K562 (cell line): Measurements from ENCODE around the gene HSPA1B. TPM values are rescaled to one million over a fixed set of nuclear protein-coding genes. Genes with fewer than 3 reads are reported as not detected.
A peak's percentile ranks its signal among the peaks of the same experiment; 100 is the strongest.

Experiments
- ATAC-seq: fragments of 200-7000 bp; cut with Tn5 transposase; 3 replicates; pipeline ENCODE4 v1.9.1; 2020; ENCODE audit warnings: moderate library complexity
- BruUV-seq: library from RNA; stranded (reverse); fragments of 400-500 nt; replicated peaks from 2 replicates; lab custom pipeline; 2021; lab: Mats Ljungman, UMichigan
- CTCF ChIA-PET: fragments of 300-600 bp; formaldehyde crosslinking; extraction: SDS; loops from one replicate; lab custom pipeline; 2021; ENCODE audit warnings: low intra/inter-chr PET ratio; lab: Yijun Ruan, JAX
- POLR2A ChIA-PET: fragments of 300-600, 350-650 bp; sonication (Branson Sonifier 250); formaldehyde crosslinking; extraction: SDS; loops from one replicate; lab custom pipeline; 2021; ENCODE audit warnings: antibody characterized with exemption, inconsistent platforms; lab: Yijun Ruan, JAX
- DNase-seq, 4 experiments: peaks; one replicate each; pipeline versions ENCODE4 v3.0.0 to v3.0.0-alpha.2; 2011 to 2018; ENCODE audit warnings: low spot score in 3 of 4, mixed read lengths in 3 of 4; ENCODE audit errors: extremely low read depth in 1 of 4
- FAIRE-seq: peaks from 2 replicates; lab custom pipeline; 2011; peaks lifted over from hg19 to GRCh38; lab: Jason Lieb, UNC
- H2AFZ ChIP-seq: 2 replicates; pipeline ENCODE4 v1.6.0; 2011; ENCODE audit warnings: low read depth, low read length, control low read depth, inconsistent platforms
- H3K27ac ChIP-seq: fragments of 200-600 bp; 3 replicates; pipeline ENCODE4 v1.8.0; 2011; ENCODE audit warnings: low read depth, mild to moderate bottlenecking, control low read depth, inconsistent platforms, low read length, moderate library complexity, mixed read lengths; ENCODE audit errors: extremely low read depth
- H3K27me3 ChIP-seq, 2 experiments: fragments of 300-600 bp in 1 of 2; 2 replicates in 1 of 2; 3 replicates in 1 of 2; pipeline versions ENCODE4 v1.6.0 to v1.8.0; 2011; ENCODE audit warnings: inconsistent platforms in 2 of 2, low read length in 2 of 2, mild to moderate bottlenecking in 1 of 2, mixed read lengths in 1 of 2, moderate library complexity in 1 of 2; ENCODE audit not compliant: control insufficient read depth in 2 of 2, insufficient read depth in 2 of 2
- H3K36me3 ChIP-seq: fragments of 300-600 bp; 3 replicates; pipeline ENCODE4 v1.8.0; 2011; ENCODE audit warnings: mild to moderate bottlenecking, low read length, inconsistent platforms; ENCODE audit not compliant: control insufficient read depth, insufficient read depth
- H3K4me1 ChIP-seq, 2 experiments: fragments of 200-600 bp in 1 of 2; replicated peaks in 1 of 2; 2 replicates in 1 of 2; 3 replicates in 1 of 2; pipeline versions ENCODE4 v1.5.1 to v1.8.0; 2011; ENCODE audit warnings: inconsistent platforms in 2 of 2, low read length in 2 of 2, mild to moderate bottlenecking in 1 of 2, mixed read lengths in 1 of 2, moderate library complexity in 1 of 2; ENCODE audit not compliant: control insufficient read depth in 2 of 2, insufficient read depth in 2 of 2
- H3K4me2 ChIP-seq: 2 replicates; pipeline ENCODE4 v1.6.1; 2011; ENCODE audit warnings: low read length, control low read depth, inconsistent platforms, mixed read lengths; ENCODE audit not compliant: insufficient read depth
- H3K4me3 ChIP-seq: fragments of 200-600 bp; sonication (generic), shearing (Covaris generic); 2 replicates; pipeline ENCODE4 v1.5.1; 2016; ENCODE audit warnings: control low read depth, inconsistent platforms
- H3K79me2 ChIP-seq: fragments of 200-600 bp; 3 replicates; pipeline ENCODE4 v1.8.0; 2011; ENCODE audit warnings: low read length, inconsistent platforms; ENCODE audit not compliant: control insufficient read depth, insufficient read depth
- H3K9ac ChIP-seq, 2 experiments: 2 replicates each; pipeline versions ENCODE4 v1.6.0 to v1.6.1; 2011; ENCODE audit warnings: low read depth in 2 of 2, low read length in 2 of 2, control low read depth in 1 of 2, inconsistent platforms in 1 of 2, mild to moderate bottlenecking in 1 of 2, mixed read lengths in 1 of 2; ENCODE audit not compliant: insufficient read depth in 1 of 2
- H3K9me1 ChIP-seq: one replicate; pipeline ENCODE4 v1.6.0; 2011; ENCODE audit warnings: inconsistent platforms, mild to moderate bottlenecking, low read length, moderate library complexity; ENCODE audit not compliant: control insufficient read depth, insufficient read depth
- H3K9me3 ChIP-seq: replicated peaks from 2 replicates; pipeline ENCODE4 v1.5.1; 2011; ENCODE audit warnings: low read depth, low read length, inconsistent platforms; ENCODE audit not compliant: control insufficient read depth, insufficient read depth
- H4K20me1 ChIP-seq: replicated peaks from 2 replicates; pipeline ENCODE4 v1.6.1; 2011; ENCODE audit warnings: low read length, inconsistent platforms, mixed read lengths; ENCODE audit not compliant: control insufficient read depth, insufficient read depth
- ETV1 ChIP-seq: fragments of 450-650 bp; conservative IDR thresholded peaks from 2 replicates; pipeline ENCODE4 v1.6.1; 2016; ENCODE audit warnings: missing genetic modification characterization, control low read depth, low read depth, missing compliant biosample characterization
- FOXK1 ChIP-seq: sonication (generic); formaldehyde crosslinking; IDR thresholded peaks from 2 replicates; pipeline ENCODE4 v1.8.0; 2022; ENCODE audit warnings: missing genetic modification reagents, mild to moderate bottlenecking, borderline replicate concordance
- FOXO4 ChIP-seq: fragments of 450-650 bp; formaldehyde crosslinking; IDR thresholded peaks from 2 replicates; pipeline ENCODE4 v1.4.0; 2020; ENCODE audit warnings: mild to moderate bottlenecking, moderate library complexity
- KDM1A ChIP-seq, 2 experiments: fragments of 450-650 bp; IDR thresholded peaks; 2 replicates each; pipeline ENCODE4 v1.6.1; 2016; ENCODE audit warnings: mild to moderate bottlenecking in 2 of 2
- KLF13 ChIP-seq: fragments of 450-650 bp; IDR thresholded peaks from 2 replicates; pipeline ENCODE4 v1.6.1; 2016; ENCODE audit warnings: missing genetic modification characterization, low read depth, mild to moderate bottlenecking, missing compliant biosample characterization, moderate library complexity, borderline replicate concordance
- NFYB ChIP-seq: IDR thresholded peaks from 2 replicates; pipeline ENCODE4 v1.6.1; 2011; ENCODE audit warnings: mild to moderate bottlenecking, moderate library complexity; ENCODE audit not compliant: insufficient read length; ENCODE audit errors: extremely low read depth
- PML ChIP-seq: IDR thresholded peaks from 2 replicates; pipeline ENCODE4 v1.6.1; 2012; ENCODE audit warnings: low read length, inconsistent platforms
- PTBP1 ChIP-seq: fragments of 200-400 bp; formaldehyde crosslinking; IDR thresholded peaks from 2 replicates; pipeline ENCODE4 v1.6.1; 2017; ENCODE audit warnings: low read depth, low read length
- RB1 ChIP-seq: fragments of 450-650 bp; IDR thresholded peaks from 2 replicates; pipeline ENCODE4 v1.6.1; 2017; ENCODE audit warnings: low read depth, mild to moderate bottlenecking
- SIN3B ChIP-seq: fragments of 450-650 bp; IDR thresholded peaks from 2 replicates; pipeline ENCODE4 v1.6.1; 2017; ENCODE audit warnings: low read depth, mild to moderate bottlenecking, moderate library complexity
- U2AF2 ChIP-seq: fragments of 200-400 bp; formaldehyde crosslinking; optimal IDR thresholded peaks from 2 replicates; pipeline ENCODE3; 2017; ENCODE audit warnings: low read depth, mild to moderate bottlenecking, low read length
- ZFP1 ChIP-seq: fragments of 450-650 bp; formaldehyde crosslinking; IDR thresholded peaks from 2 replicates; pipeline ENCODE4 v1.4.0; 2020; ENCODE audit warnings: mild to moderate bottlenecking, mixed read lengths
- ZNF124 ChIP-seq: sonication (generic); formaldehyde crosslinking; IDR thresholded peaks from 2 replicates; pipeline ENCODE4 v1.8.1; 2022; ENCODE audit warnings: missing genetic modification reagents
- ZNF3 ChIP-seq: fragments of 250-450 bp; sonication (Bioruptor Pico); IDR thresholded peaks from 2 replicates; pipeline ENCODE4 v1.5.0; 2021; ENCODE audit warnings: mild to moderate bottlenecking, moderate library complexity
- WGBS: fragments of 100-300 bp; shearing (Covaris generic); methylation state at CpG from one replicate; pipeline ENCODE4 v1.1.6; 2016; ENCODE audit warnings: low coverage, mixed read lengths; ENCODE audit not compliant: insufficient coverage; ENCODE audit errors: missing lambda C conversion rate; 5-methylcytosine and 5-hydroxymethylcytosine counted together
- in situ Hi-C: fragments of 300-500 bp; cut with MboI; formaldehyde crosslinking; loops from 4 replicates; pipeline ENCODE4 v1.15.0; 2018; ENCODE audit warnings: inconsistent platforms, mixed read lengths
- intact Hi-C: fragments of 100-400 bp; cut with micrococcal nuclease; formaldehyde crosslinking; loops from 2 replicates; pipeline ENCODE4 v1.14.2; 2022
- polyA plus RNA-seq, 8 experiments: library from polyadenylated mRNA; depleted of rRNA in 4 of 8; stranded (reverse) in 5 of 8; unstranded in 3 of 8; fragments of >200 nt; fragmentation: Nextera tagmentation in 2 of 8; fragmentation: Illumina TruSeq in 1 of 8; extraction: Ambion mirVana in 2 of 8; extraction: Trizol in 1 of 8; gene quantifications; 2 replicates each; pipeline versions ENCODE4 v1.2.1 to v1.2.3, GENCODE V29; 2011 to 2014; ENCODE audit warnings: inconsistent platforms in 1 of 8, missing spikeins in 1 of 8
- total RNA-seq, 7 experiments: library from RNA; depleted of rRNA in 6 of 7; stranded (reverse); fragments of >200 nt in 6 of 7; fragmentation: Illumina TruSeq in 2 of 7; extraction: Trizol in 2 of 7; gene quantifications; 2 replicates each; pipeline versions ENCODE4 v1.2.1 to v1.2.3, GENCODE V29; 2011 to 2021; ENCODE audit warnings: low replicate concordance in 1 of 7
- TF ChIP-seq, protein P1 (sequence below): sonication (generic); formaldehyde crosslinking; IDR thresholded peaks from 2 replicates; pipeline ENCODE4 v1.9.0; 2022; ENCODE audit warnings: mild to moderate bottlenecking, missing genetic modification reagents

HSPA1B gene
- total and polyA plus RNA-seq, 9 of the 15 experiments (the other 6 are each of a cell fraction or from before 2014, with no cell fraction given): 0.27 to 227 (median 51.2) TPM

DNA sequence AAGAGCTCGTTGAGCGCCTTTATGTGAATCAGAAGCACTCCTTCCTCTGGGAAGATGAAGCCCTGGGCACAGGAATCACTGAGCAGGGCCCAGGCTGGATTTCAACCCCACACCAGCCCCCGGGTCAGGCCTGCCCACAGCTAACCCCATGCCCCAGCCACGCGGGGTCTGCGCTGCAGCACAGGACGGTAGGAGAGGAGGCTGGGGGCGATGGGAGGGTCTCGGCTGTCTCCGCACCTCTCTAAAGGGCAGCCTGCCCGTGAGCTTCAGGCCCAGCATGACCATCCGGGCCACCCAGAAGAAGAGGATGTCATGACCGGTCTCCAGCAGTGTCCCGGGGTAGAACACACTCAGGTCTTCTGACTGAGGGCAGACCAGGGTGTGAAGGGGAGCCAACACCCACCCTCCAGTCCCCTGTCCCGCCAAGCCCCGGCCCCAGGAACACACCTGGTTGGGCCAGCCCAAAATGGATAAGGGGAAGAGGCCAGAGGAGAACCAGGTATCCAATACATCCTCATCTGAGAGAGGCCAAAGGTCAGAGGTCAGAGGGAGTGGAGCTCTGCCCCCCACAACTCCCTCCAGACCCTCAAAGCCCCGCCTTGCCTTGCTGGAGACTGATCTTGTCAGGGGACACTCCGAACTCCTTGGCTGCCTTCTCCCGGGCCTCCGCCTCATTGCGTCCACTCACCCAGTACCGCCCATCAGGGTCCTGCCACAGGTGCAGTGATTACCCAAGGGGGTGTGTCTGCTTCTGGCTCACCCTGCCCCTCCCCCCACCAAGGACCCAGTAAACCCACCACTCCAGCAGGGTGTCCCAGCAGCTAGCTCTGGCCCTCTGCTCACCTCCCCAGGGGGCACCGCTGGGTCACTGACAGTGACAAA is 46.1 kb upstream of the HSPA1B start:
- in situ Hi-C loops: no loop called here
- ChIA-PET POLR2A (interaction anchor here (0.6 to 5.5 kb wide), 8 partner anchors 9 to 55 kb away, joined by 3 to 47 read pairs (median 4); partner anchors contain the start of genes HSPA1B and VARS1), CTCF (no interaction called here)
- intact Hi-C loops: no loop called here
- Histone ChIP-seq H3K27ac (no peak overlapping the region), H4K20me1 (no peaks in the 10 kb centered on the region), H3K27me3 (no peaks in the 10 kb centered on the region), H3K4me1 (peaks cover 20 to 58% of the 10 kb centered on the region in 2 experiments), H3K4me2 (no peak overlapping the region), H3K9ac (peak overlapping the region in 1 of 2 experiments; percentile 45; a peak in 1 of 4 replicates), H2AFZ (no peak overlapping the region), H3K4me3 (no peak overlapping the region), H3K9me3 (no peaks in the 10 kb centered on the region), H3K36me3 (peaks cover 91% of the 10 kb centered on the region; the same call in 2 of the 3 replicates), H3K79me2 (no peaks in the 10 kb centered on the region), H3K9me1 (no peaks in the 10 kb centered on the region)
- 95% methylated on average over 23 of the region's 23 CpGs for whole genome bisulfite sequencing
- DNase-seq (no peak), FAIRE-seq (no peak), ATAC-seq (no peak)
- BruUV-seq: no TSS peak
- TF ChIP-seq FOXK1 (CRISPR knock-in tag) (no peak), ETV1 (tag) (no peak), NFYB (no peak), KDM1A (IDR thresholded peaks at IDR 0.05) (peak in 1 of 2 experiments; percentile 34; a peak in 1 of 4 replicates), RB1 (no peak), SIN3B (no peak), ZNF124 (CRISPR knock-in tag) (no peak), U2AF2 (no peak), ZNF3 (no peak), PML (0 out of 2 replicates have a peak, but pooled peaks have one; percentile 15), PTBP1 (0 out of 2 replicates have a peak, but pooled peaks have one; percentile 26), FOXO4 (CRISPR knock-in tag) (no peak), ZFP1 (CRISPR knock-in tag) (no peak), KLF13 (peak; percentile 76; the same call in 1 of the 2 replicates)
- TF ChIP-seq, protein P1, sequence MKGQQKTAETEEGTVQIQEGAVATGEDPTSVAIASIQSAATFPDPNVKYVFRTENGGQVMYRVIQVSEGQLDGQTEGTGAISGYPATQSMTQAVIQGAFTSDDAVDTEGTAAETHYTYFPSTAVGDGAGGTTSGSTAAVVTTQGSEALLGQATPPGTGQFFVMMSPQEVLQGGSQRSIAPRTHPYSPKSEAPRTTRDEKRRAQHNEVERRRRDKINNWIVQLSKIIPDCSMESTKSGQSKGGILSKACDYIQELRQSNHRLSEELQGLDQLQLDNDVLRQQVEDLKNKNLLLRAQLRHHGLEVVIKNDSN (CRISPR knock-in tag): no peak
